HEK293 (cell line): ENCODE results near the gene TMPRSS6.

Experiments used
- CTCF ChIA-PET: fragments of 350-600 bp; formaldehyde crosslinking; extraction: SDS; loops from one replicate; lab custom pipeline; 2021; ENCODE audit warnings: antibody characterized with exemption; lab: Yijun Ruan, JAX
- POLR2A ChIA-PET: fragments of 300-600 bp; formaldehyde crosslinking; extraction: SDS; loops from one replicate; lab custom pipeline; 2020; ENCODE audit warnings: antibody characterized with exemption, inconsistent platforms; lab: Yijun Ruan, JAX
- H3K27ac ChIP-seq: fragments of 200-500 bp; sonication (Bioruptor generic); 2 replicates; pipeline ENCODE4 v1.5.1; 2014; ENCODE audit warnings: low read depth, low read length, control low read depth, inconsistent platforms; ENCODE audit errors: extremely low read depth
- H3K36me3 ChIP-seq, 2 experiments: fragments of 200-500 bp in 1 of 2; sonication (Bioruptor generic) in 1 of 2; 1 replicate in 1 of 2; 2 replicates in 1 of 2; pipeline ENCODE4 v1.5.1; 2014 to 2017; ENCODE audit warnings: inconsistent platforms in 2 of 2, low read length in 2 of 2; ENCODE audit not compliant: control insufficient read depth in 2 of 2, insufficient read depth in 1 of 2
- H3K4me1 ChIP-seq: fragments of 200-500 bp; sonication (Bioruptor generic); 2 replicates; pipeline ENCODE4 v1.5.1; 2014; ENCODE audit warnings: mild to moderate bottlenecking, low read length, inconsistent platforms; ENCODE audit not compliant: control insufficient read depth, insufficient read depth
- H3K4me3 ChIP-seq: 2 replicates; pipeline ENCODE4 v1.5.1; 2011; ENCODE audit warnings: low read depth, mild to moderate bottlenecking, control low read depth, low read length, moderate library complexity
- H3K9me3 ChIP-seq: fragments of 200-500 bp; sonication (Bioruptor generic); 2 replicates; pipeline ENCODE4 v1.5.1; 2014; ENCODE audit warnings: low read depth, low read length, inconsistent platforms; ENCODE audit not compliant: control insufficient read depth, insufficient read depth
- BCL11A ChIP-seq: fragments of 450-650 bp; formaldehyde crosslinking; IDR thresholded peaks from 2 replicates; pipeline ENCODE4 v1.5.1; 2016; ENCODE audit warnings: low read depth, missing biosample characterization, missing genetic modification characterization
- BCL6B ChIP-seq: fragments of 450-650 bp; formaldehyde crosslinking; IDR thresholded peaks from 2 replicates; pipeline ENCODE4 v1.5.1; 2017; ENCODE audit warnings: missing biosample characterization, missing genetic modification characterization
- HOXD13 ChIP-seq: sonication (generic); formaldehyde crosslinking; IDR thresholded peaks from 2 replicates; pipeline ENCODE4 v1.8.0; 2022; ENCODE audit warnings: missing genetic modification reagents, borderline replicate concordance
- KLF1 ChIP-seq: fragments of 450-650 bp; formaldehyde crosslinking; IDR thresholded peaks from 2 replicates; pipeline ENCODE4 v1.5.1; 2016; ENCODE audit warnings: missing biosample characterization, missing genetic modification characterization
- KLF9 ChIP-seq: fragments of 450-650 bp; formaldehyde crosslinking; IDR thresholded peaks from 2 replicates; pipeline ENCODE4 v1.5.1; 2016; ENCODE audit warnings: missing biosample characterization, missing genetic modification characterization, low read depth
- RBAK ChIP-seq: fragments of 450-650 bp; formaldehyde crosslinking; IDR thresholded peaks from 2 replicates; pipeline ENCODE4 v1.5.1; 2016; ENCODE audit warnings: missing biosample characterization, missing genetic modification characterization
- SCRT2 ChIP-seq: fragments of 450-650 bp; formaldehyde crosslinking; IDR thresholded peaks from 2 replicates; pipeline ENCODE4 v1.5.1; 2016; ENCODE audit warnings: missing biosample characterization, missing genetic modification characterization
- ZBTB17 ChIP-seq: fragments of 450-650 bp; formaldehyde crosslinking; IDR thresholded peaks from 2 replicates; pipeline ENCODE4 v1.5.1; 2016; ENCODE audit warnings: missing biosample characterization, missing genetic modification characterization
- ZBTB20 ChIP-seq: fragments of 450-650 bp; formaldehyde crosslinking; IDR thresholded peaks from 2 replicates; pipeline ENCODE4 v1.5.1; 2016; ENCODE audit warnings: missing biosample characterization, missing genetic modification characterization
- ZBTB7A ChIP-seq: fragments of 450-650 bp; formaldehyde crosslinking; IDR thresholded peaks from 2 replicates; pipeline ENCODE4 v1.5.1; 2016; ENCODE audit warnings: low read depth, missing biosample characterization, missing genetic modification characterization
- ZFP3 ChIP-seq: fragments of 450-650 bp; formaldehyde crosslinking; IDR thresholded peaks from 2 replicates; pipeline ENCODE4 v1.5.1; 2016; ENCODE audit warnings: low read depth, missing biosample characterization, missing genetic modification characterization
- ZNF10 ChIP-seq: fragments of 450-650 bp; formaldehyde crosslinking; IDR thresholded peaks from 2 replicates; pipeline ENCODE4 v1.5.1; 2017; ENCODE audit warnings: missing biosample characterization, missing genetic modification characterization
- ZNF133 ChIP-seq: fragments of 450-650 bp; formaldehyde crosslinking; IDR thresholded peaks from 2 replicates; pipeline ENCODE4 v1.5.1; 2016; ENCODE audit warnings: missing biosample characterization, missing genetic modification characterization
- ZNF214 ChIP-seq: fragments of 450-650 bp; formaldehyde crosslinking; IDR thresholded peaks from 2 replicates; pipeline ENCODE4 v1.5.1; 2017; ENCODE audit warnings: missing biosample characterization, mild to moderate bottlenecking, missing genetic modification characterization, borderline replicate concordance
- ZNF221 ChIP-seq: fragments of 450-650 bp; formaldehyde crosslinking; IDR thresholded peaks from 2 replicates; pipeline ENCODE4 v1.5.1; 2017; ENCODE audit warnings: missing biosample characterization, missing genetic modification characterization, borderline replicate concordance
- ZNF223 ChIP-seq: fragments of 450-650 bp; formaldehyde crosslinking; IDR thresholded peaks from 2 replicates; pipeline ENCODE4 v1.5.1; 2016; ENCODE audit warnings: missing biosample characterization, missing genetic modification characterization
- ZNF239 ChIP-seq: fragments of 450-650 bp; formaldehyde crosslinking; IDR thresholded peaks from 2 replicates; pipeline ENCODE4 v1.5.1; 2016; ENCODE audit warnings: missing biosample characterization, missing genetic modification characterization
- ZNF335 ChIP-seq: fragments of 450-650 bp; formaldehyde crosslinking; conservative IDR thresholded peaks from 2 replicates; pipeline ENCODE4 v1.5.1; 2016; ENCODE audit warnings: missing biosample characterization, missing genetic modification characterization
- ZNF350 ChIP-seq: fragments of 450-650 bp; formaldehyde crosslinking; IDR thresholded peaks from 2 replicates; pipeline ENCODE4 v1.5.0; 2017; ENCODE audit warnings: missing biosample characterization, mild to moderate bottlenecking, missing genetic modification characterization
- ZNF449 ChIP-seq: fragments of 450-650 bp; formaldehyde crosslinking; IDR thresholded peaks from 2 replicates; pipeline ENCODE4 v1.5.1; 2017; ENCODE audit warnings: missing biosample characterization, mild to moderate bottlenecking, missing genetic modification characterization, moderate library complexity
- ZNF530 ChIP-seq: fragments of 450-650 bp; formaldehyde crosslinking; IDR thresholded peaks from 2 replicates; pipeline ENCODE4 v1.5.1; 2016; ENCODE audit warnings: low read depth, missing biosample characterization, missing genetic modification characterization
- ZNF558 ChIP-seq: fragments of 450-650 bp; formaldehyde crosslinking; IDR thresholded peaks from 2 replicates; pipeline ENCODE4 v1.5.1; 2016; ENCODE audit warnings: missing biosample characterization, missing genetic modification characterization
- ZNF561 ChIP-seq: fragments of 450-650 bp; IDR thresholded peaks from 2 replicates; pipeline ENCODE4 v1.5.1; 2018; ENCODE audit warnings: missing biosample characterization, missing genetic modification characterization, borderline replicate concordance
- ZNF585B ChIP-seq: fragments of 450-650 bp; formaldehyde crosslinking; IDR thresholded peaks from 2 replicates; pipeline ENCODE4 v1.5.1; 2016; ENCODE audit warnings: missing biosample characterization, missing genetic modification characterization
- ZNF626 ChIP-seq: fragments of 450-650 bp; sonication (Bioruptor Pico); formaldehyde crosslinking; IDR thresholded peaks from 2 replicates; pipeline ENCODE4 v1.5.1; 2018; ENCODE audit warnings: missing biosample characterization, missing genetic modification characterization, inconsistent platforms
- ZNF654 ChIP-seq: fragments of 450-650 bp; formaldehyde crosslinking; IDR thresholded peaks from 2 replicates; pipeline ENCODE4 v1.5.1; 2016; ENCODE audit warnings: low read depth, missing biosample characterization, missing genetic modification characterization
- ZNF677 ChIP-seq: fragments of 450-650 bp; IDR thresholded peaks from 2 replicates; pipeline ENCODE4 v1.5.0; 2018; ENCODE audit warnings: missing biosample characterization, mild to moderate bottlenecking, missing genetic modification characterization, moderate library complexity
- ZNF747 ChIP-seq: fragments of 450-650 bp; formaldehyde crosslinking; IDR thresholded peaks from 2 replicates; pipeline ENCODE4 v1.5.1; 2016; ENCODE audit warnings: missing biosample characterization, missing genetic modification characterization
- ZNF777 ChIP-seq: fragments of 450-650 bp; formaldehyde crosslinking; IDR thresholded peaks from 2 replicates; pipeline ENCODE4 v1.5.1; 2017; ENCODE audit warnings: missing biosample characterization, missing genetic modification characterization, borderline replicate concordance
- ZNF843 ChIP-seq: fragments of 450-650 bp; formaldehyde crosslinking; IDR thresholded peaks from 2 replicates; pipeline ENCODE4 v1.5.1; 2016; ENCODE audit warnings: missing biosample characterization, missing genetic modification characterization
- ZSCAN4 ChIP-seq: fragments of 450-650 bp; formaldehyde crosslinking; IDR thresholded peaks from 2 replicates; pipeline ENCODE4 v1.5.1; 2017; ENCODE audit warnings: missing biosample characterization, missing genetic modification characterization

Gene TMPRSS6

GRCh38 chr22:37043209-37043827 is 66.2 kb downstream of the TMPRSS6 start:
- H3K4me3 ChIP-seq = no peak overlapping the region
- H3K36me3 ChIP-seq = no peaks in the 10 kb centered on the region
- H3K27ac ChIP-seq = no peak overlapping the region
- H3K9me3 ChIP-seq = no peaks in the 10 kb centered on the region
- no peaks in the 10 kb centered on the region for H3K4me1 ChIP-seq
- POLR2A ChIA-PET = interaction anchor here (0.8 to 1.8 kb wide), 4 partner anchors 8 to 32 kb away, joined by 3 to 7 read pairs (median 3); partner anchors contain the start of gene KCTD17
- TF ChIP-seq ZNF335 (tag by site-specific recombination) = no peak
- TF ChIP-seq ZNF449 (tag by site-specific recombination) = no peak
- no peak for TF ChIP-seq SCRT2 (tag by site-specific recombination)
- TF ChIP-seq ZNF585B (tag by site-specific recombination) = no peak
- no peak for TF ChIP-seq ZNF133 (tag by site-specific recombination)
- no peak for TF ChIP-seq ZSCAN4
- no peak for TF ChIP-seq ZBTB20 (tag by site-specific recombination)
- TF ChIP-seq ZNF777 (tag by site-specific recombination) = no peak
- no peak for TF ChIP-seq ZBTB7A (tag by site-specific recombination)
- TF ChIP-seq ZNF843 (tag by site-specific recombination) = no peak
- no peak for TF ChIP-seq ZNF530 (tag by site-specific recombination)
- no peak for TF ChIP-seq ZNF223 (tag by site-specific recombination)
- TF ChIP-seq BCL6B (tag by site-specific recombination) = no peak
- no peak for TF ChIP-seq ZNF561 (tag by site-specific recombination)
- TF ChIP-seq BCL11A = no peak
- TF ChIP-seq ZNF626 (tag by site-specific recombination) = no peak
- no peak for TF ChIP-seq ZNF239 (tag by site-specific recombination)
- TF ChIP-seq KLF9 (tag by site-specific recombination) = no peak
- TF ChIP-seq, all 188 proteins: peak for 0
- CTCF ChIA-PET = interaction anchor here (0.6 to 3.5 kb wide), 22 partner anchors 8 to 496 kb away, joined by 3 to 14 read pairs (median 4); partner anchors contain the start of genes IFT27, KCTD17, MPST and TST

GRCh38 chr22:37039466-37039865 is 70.0 kb downstream of the TMPRSS6 start:
- TF ChIP-seq ZNF10 (tag by site-specific recombination) = no peak
- no peak for TF ChIP-seq RBAK (tag by site-specific recombination)
- TF ChIP-seq ZNF677 (tag by site-specific recombination) = no peak
- no peak for TF ChIP-seq ZNF221 (tag by site-specific recombination)
- no peak for TF ChIP-seq ZNF558 (tag by site-specific recombination)
- TF ChIP-seq ZNF350 (tag by site-specific recombination) = no peak
- no peak for TF ChIP-seq HOXD13 (CRISPR knock-in tag)
- no peak for TF ChIP-seq ZFP3 (tag by site-specific recombination)
- no peak for TF ChIP-seq KLF1 (tag by site-specific recombination)
- no peak for TF ChIP-seq ZNF654 (tag by site-specific recombination)
- TF ChIP-seq ZNF214 = no peak
- no peak for TF ChIP-seq ZNF747 (tag by site-specific recombination)
- no peak for TF ChIP-seq ZBTB17
- TF ChIP-seq ZNF843 (tag by site-specific recombination) = no peak
- TF ChIP-seq, all 188 proteins: peak for 0
- ChIA-PET CTCF (interaction anchor here (0.6 to 2.4 kb wide), 4 partner anchors 19 to 1202 kb away, joined by 3 to 16 read pairs (median 3); partner anchors contain the start of genes MPST and TST), POLR2A (no interaction called here)
- no peaks in the 10 kb centered on the region for H3K4me1 ChIP-seq
- no peaks in the 10 kb centered on the region for H3K36me3 ChIP-seq
- no peaks in the 10 kb centered on the region for H3K9me3 ChIP-seq
- H3K4me3 ChIP-seq = no peak overlapping the region
- H3K27ac ChIP-seq = no peak overlapping the region
